HG02642 (cell line): Measurements from ENCODE around the gene AVEN.

Experiments used
- ATAC-seq: cut with Tn5 transposase; IDR thresholded peaks from one replicate; pipeline ENCODE4 v1.9.1; 2021; ENCODE audit warnings: mild to moderate bottlenecking; ENCODE audit not compliant: unreplicated experiment, poor library complexity

The AVEN gene

GRCh38 chr15:33994005-33994615 is 44.9 kb downstream of the AVEN start:
- ATAC-seq = no peak

GRCh38 chr15:33988384-33988783 is 50.6 kb downstream of the AVEN start:
- no peak for ATAC-seq

- no peak for ATAC-seq
These were observed 51.6 kb downstream of the AVEN start for GRCh38 chr15:33987444-33987843.

DNA sequence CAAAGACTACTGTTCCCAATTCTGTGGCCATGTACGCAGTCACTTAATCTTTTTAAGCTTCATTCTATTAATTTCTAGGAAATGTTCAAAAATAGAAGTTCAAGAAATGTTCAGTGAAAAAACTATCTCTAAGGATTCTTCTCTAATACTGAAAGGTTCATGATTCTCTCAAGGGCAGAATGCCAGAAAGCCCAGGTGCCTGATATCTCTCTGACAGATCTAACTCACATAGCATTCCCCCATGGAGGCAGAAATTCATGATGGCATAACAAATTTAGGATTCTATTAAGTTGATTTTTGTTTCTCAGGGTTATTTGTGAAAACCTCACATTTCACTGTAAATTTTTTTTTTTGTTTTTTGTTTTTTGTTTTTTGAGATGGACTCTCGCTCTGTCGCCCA is 53.3 kb downstream of the AVEN start:
- ATAC-seq = no peak

- ATAC-seq = no peak
These were observed 53.7 kb downstream of the AVEN start for GRCh38 chr15:33985287-33985686.

- no peak for ATAC-seq
These were observed 56.5 kb downstream of the AVEN start for GRCh38 chr15:33982516-33982915.

GRCh38 chr15:33980159-33980558 is 58.8 kb downstream of the AVEN start:
- ATAC-seq = no peak

- ATAC-seq = no peak
These were observed 63.9 kb downstream of the AVEN start for GRCh38 chr15:33975022-33975565.

DNA sequence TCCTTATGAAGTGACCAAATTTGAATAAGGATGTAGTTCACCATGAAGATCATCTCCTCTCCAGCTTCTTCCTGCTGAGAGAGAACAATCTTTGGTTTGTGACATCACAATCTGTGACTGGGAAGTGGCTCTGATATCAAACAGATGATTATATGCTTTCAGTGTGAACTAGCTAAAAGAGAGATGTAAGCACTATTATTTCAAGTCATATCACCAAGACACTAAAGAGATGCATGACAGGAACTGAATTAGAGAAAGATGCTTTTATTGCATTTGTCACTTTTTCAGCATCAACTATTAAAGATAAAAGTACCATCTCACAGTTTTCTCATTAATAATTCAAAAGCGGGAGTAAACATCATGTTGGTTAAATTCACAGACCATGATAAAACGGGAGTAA is 67.2 kb downstream of the AVEN start:
- ATAC-seq = no peak

DNA sequence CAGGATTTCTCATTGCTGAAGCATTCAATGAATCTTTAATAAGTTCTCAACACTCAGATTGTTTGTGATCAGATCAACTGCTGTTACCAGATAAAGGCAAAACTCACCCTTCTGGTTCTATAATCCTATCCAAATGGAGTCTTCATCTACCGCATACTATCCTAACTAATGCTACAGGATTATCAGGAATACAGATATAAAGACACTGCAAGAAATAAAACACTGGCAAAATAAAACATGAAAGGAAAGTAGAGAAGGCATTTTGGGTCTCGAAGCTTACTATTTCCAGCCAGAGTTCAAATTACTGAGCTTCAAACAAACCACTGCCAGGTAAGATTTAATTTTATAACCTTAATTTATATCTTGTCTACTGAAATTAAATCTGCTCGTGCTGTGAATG is 70.2 kb downstream of the AVEN start:
- no peak for ATAC-seq

DNA sequence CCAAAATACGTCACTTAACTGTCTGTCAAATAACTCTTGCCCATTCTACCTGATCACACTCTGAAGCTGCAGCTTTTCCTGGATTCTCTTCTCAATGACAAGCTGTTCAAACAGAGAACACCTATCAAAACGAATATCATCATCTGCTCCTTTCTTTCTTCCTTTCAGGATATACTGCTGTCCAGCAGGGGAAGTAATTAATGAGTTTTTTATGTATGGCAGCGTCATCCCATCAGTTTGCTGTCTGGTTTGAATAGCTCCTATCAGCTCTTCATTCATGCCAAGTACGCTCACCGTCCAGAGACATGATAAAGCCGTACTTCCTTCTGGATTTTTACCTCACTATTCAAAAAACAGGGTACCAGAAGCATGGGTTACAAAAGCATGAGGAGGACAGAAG is 70.8 kb downstream of the AVEN start, which contains the start of gene CHRM5:
TSS of gene CHRM5 (plus strand) at position 274 of the 400 bp plus-strand sequence. CDS start 94,221 bp downstream, outside the sequence.
- no peak for ATAC-seq

DNA sequence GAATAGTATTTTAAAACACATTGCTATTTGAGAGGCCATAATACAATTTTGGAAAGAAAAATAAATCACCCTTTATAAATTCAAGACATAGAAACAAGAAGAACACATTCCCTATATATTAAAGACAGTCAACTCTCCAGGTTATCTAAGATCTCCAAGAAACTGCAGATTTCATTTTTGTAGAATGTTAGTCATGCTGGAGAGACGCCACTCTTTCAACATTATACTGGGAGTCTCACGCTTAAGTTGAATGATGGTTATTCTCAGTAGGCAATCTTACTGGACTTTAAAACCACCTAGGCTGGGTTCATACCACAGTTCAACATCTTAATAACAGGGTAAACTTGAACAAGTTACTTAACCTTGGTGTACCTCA is 74.4 kb downstream of the AVEN start:
- ATAC-seq = no peak

DNA sequence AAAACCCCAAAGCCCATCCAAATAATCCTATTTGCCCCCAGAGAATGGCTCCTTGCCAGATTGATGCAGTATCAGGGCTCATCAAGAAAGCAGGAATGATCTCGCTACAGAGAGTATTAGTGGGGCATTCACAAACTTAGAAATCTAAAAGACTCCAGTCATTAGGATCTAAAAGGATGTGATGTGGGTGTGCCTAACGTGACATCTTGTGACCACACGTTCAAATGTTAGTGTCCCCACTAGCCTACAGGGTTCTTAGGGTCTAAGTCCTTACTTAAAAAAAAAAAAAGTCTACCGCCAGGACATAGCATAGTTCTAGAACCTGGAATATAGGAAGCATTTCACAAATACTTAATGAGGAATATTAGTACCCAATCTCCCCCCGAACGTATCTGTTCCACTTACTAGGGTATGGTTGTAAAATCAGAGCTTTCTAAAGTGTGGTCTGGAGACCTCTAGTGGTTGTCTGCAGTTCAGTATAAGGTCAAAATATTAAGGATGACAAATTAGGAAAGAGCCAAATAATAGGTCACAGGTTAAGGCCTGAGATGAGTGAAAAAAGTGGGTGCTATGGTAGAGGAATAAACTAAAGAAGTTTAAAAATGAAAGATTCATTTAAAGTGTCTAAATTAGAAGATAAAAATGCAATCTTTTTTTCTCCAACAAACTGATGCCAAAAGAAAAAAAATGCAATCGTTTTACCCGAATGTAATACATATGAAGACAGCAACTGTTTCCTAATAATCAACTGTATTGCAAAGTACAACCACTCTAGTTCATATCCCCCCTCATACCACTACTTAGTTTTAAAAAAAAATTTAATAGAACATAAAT is 75.0 kb downstream of the AVEN start:
- ATAC-seq = no peak

GRCh38 chr15:33960549-33960935 is 78.5 kb downstream of the AVEN start:
- ATAC-seq = no peak

- ATAC-seq = no peak
These were observed 79.0 kb downstream of the AVEN start for GRCh38 chr15:33959844-33960548.

- ATAC-seq = no peak
These were observed 82.6 kb downstream of the AVEN start for GRCh38 chr15:33956397-33956796.

- no peak for ATAC-seq
These were observed 83.1 kb downstream of the AVEN start for GRCh38 chr15:33955945-33956344.

GRCh38 chr15:33946152-33946551 is 92.9 kb downstream of the AVEN start:
- no peak for ATAC-seq

- peak; percentile 64 for ATAC-seq
These were observed 97.5 kb downstream of the AVEN start for GRCh38 chr15:33941279-33942063.

DNA sequence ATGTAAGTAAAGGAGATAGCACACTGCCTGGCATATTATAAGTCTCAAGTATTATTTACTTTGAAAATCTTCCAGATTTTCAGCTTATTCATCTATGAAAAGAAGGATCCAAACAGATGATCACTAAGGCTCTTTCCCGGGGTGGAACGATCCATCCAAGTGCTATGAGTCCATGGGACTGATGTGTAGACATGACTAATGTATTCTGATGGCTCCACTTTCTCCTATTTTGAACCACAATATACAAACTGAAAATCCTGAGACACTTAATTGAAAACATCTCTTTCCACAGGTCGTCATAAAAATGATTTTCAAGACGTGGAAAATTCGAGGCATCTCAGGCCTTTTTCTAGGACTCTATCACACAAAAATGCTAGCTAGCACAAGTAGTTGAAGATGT is 104.1 kb downstream of the AVEN start:
- ATAC-seq = no peak
